GOT3 (cell line): ENCODE measurements around the gene CD1E.
"Not testable (repeated sequence)": the region's sequence is repeated elsewhere in the genome, so short reads cannot be mapped to it uniquely, and the experiment has no call there.

Experiments used
- DNase-seq: peaks from one replicate; lab custom pipeline; 2025; ENCODE audit warnings: mixed read lengths; lab: John Stamatoyannopoulos, UW

The CD1E gene

DNA sequence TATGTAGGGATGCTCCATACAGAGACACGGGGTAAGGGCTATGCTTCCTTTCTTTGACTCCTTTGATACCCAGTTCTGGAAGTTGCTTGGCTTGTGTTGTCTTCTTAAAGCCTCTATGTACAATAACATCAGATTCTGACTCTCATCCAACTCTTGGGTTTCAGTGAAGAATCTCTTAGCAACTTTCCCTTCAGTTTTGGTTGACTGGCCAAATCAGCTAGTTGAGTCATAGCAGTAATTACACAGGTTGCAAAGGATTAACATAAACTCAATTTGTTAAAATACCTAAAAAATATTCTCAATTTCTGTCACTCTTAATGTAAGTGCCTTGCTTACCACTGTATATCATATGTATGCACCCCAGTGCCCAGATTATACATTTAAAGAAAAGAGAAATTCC lies 9.2 kb downstream of the CD1E start:
- DNase-seq: no peak

DNA sequence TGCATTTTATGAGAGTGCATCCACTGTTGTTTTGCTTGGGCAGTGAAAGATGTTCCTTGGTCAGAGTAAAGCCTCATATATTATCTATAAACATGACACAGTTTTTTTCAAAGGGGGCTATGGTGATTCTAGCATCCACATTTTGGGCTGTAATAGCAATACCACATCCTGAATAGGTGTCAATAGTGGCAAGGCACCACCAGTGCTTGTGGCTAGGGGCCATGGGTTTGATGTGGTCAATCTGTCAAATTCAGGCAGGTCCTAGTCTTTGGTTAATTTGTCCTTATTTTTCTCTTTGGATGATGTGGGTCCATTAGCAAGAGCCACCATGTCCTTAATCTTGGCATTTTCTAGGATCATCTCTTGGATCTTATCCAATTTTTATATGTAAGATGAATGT lies 13.1 kb downstream of the CD1E start:
- no peak for DNase-seq

DNA sequence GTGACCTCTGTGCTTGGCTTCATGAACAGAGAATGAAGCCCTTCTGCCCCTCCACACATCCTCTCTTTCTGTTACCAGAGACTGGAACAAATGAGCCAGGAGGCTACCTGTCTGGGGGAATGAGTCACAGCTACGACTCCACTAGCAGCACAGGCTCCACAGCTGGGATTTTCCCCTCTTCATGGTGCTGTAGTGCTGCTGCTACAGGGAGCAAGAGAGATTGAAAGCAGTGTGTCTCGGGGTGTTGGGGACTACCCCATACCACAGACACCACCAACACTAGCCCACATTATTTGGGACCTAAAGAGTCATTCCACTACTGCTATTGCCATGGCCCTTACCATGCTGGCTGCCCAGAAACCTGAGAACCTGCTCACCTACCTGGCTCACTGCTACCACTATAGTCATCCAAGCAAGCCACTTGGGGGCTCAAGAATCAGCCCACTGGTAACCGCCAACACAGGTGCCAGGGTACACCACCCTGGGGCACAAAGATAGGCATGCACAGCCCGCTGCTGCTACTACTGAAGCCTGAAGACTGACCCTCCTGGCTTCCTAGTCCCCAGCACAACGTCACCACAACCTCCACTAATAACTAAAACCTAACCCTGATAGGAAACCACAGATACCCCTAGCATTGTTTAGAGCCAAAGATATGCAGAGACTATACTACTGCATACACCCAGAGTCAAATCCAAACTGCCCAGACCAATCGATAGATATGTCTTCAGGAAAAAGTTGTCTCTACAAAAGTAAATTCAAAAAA lies 17.7 kb downstream of the CD1E start:
- DNase-seq: no peak

DNA sequence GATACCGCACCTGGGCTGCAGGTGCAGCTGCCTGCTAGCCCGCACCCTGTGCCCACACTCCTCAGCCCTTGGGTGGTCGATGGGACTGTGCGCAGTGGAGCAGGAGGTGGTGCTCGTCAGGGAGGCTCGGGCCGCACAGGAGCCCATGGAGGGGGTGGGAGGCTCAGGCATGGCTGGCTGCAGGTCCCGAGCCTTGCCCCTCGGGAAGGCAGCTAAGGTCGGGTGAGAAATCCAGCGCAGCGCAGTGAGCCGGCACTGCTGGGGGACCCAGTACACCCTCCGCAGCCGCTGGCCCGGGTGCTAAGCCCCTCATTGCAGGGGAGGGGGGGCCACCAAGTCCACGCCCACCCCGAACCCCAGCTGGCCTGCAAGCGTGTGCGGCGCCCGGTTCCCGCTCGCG lies 20.4 kb downstream of the CD1E start:
- not testable (repeated sequence) for DNase-seq

DNA sequence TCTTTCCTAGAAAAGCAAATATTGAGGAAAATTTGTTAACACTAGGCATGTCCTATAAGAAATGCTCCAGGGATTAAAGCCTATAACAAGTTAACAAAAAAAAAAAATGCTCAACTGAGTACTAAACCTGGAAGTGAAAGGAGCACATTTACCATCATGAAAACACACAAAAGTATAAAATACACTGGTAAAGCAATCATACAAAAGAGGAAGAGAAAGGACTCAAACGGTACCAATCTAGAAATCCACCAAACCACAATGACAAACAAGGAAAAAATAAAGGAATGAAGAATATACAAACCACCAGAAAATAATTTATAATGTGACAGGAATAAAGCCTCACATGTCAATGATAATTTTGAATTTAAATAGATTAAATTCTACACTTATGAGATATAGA lies 21.2 kb downstream of the CD1E start:
- no peak for DNase-seq

DNA sequence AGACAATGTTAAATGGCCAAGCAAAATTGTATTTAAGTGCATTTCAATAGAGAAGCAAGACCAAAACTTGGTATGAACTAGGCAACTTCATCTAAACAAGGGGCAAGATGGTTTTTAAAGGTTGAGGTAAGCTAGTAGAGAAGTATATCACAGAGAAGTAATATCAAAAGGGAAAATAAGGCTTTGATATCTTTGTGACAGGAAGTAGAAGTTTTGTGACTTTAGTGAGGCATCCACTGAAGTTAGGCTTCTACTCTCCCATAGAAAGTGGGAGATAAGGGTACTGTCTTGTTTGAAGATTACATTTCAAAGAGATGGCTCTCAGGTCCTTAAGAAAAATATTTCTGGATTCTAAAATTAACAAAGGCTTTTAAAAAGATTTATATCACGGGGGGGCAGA lies 36.6 kb downstream of the CD1E start:
- DNase-seq: no peak

GRCh38 chr1:158391099-158391498 lies 37.4 kb downstream of the CD1E start:
- no peak for DNase-seq

DNA sequence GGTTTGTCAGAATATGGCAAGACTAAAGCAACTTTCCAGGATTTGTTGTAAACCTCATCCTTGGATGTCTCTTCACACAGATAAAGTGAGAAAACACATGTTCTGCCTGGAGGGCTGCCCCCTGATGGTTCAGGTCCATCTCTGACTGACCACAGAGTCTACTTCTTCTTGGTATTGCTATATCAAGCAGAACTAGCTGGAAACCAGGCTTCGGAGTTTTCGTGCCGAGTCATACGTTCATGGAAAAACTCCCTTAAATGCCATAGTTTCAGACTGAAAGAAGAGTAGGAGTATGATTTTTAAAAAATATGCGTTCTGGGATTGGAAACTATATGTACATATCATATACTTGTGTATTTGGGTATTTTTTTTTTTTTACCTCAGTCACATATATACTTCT lies 39.8 kb downstream of the CD1E start:
- DNase-seq: no peak

DNA sequence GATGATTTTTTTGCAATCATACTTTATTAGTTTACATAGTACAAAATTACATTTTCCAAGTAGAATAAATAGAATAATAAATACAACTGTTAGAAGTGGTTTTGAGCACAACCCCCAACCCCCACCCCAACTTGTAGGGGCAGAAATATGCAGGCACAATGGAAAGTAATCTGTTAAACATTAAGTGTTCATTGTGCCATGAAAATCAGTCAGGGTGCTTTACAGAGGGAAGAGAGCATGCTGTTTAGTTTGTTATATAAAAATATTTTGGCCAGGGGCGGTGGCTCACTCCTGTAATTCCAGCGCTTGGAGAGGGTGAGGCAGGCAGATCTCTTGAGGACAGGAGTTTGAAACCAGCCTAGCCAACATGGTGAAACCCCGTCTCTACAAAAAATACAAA lies 43.0 kb downstream of the CD1E start:
- DNase-seq: no peak

DNA sequence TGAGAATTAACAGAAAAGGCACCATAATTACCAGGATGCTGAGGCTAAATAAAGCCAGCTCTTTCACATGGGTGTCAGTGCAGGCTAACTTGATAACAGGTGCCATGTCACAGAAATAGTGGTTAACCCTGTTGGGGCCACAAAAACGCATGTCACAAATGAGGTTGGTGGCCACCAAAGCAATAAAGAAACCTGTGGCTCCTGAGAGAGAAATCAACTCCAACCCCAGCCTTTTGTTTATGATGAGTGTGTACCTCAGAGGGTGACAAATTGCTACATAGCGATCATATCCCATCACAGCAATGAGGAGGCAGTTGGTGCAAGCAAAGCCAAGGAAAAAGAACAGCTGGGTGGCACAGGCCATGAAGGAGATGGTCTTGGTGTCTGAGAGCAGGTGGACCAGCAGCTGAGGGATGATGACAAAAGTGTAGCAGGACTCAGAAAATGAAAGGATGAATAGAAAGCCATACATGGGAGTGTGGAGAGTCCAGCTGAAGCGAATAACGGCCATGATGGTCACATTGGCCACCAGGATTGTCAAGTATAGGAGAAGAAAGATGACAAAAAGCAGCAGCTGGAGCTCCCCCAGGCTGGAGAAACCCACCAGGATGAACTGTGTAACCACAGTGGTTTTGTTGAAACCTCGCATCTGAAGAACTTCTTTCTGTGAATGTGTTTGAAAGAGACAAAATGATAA lies 45.3 kb downstream of the CD1E start, which contains the start of gene OR10T2:
Gene OR10T2 (minus strand): TSS at position 649 of the 697 bp plus-strand sequence. CDS start 0 bp downstream, at position 649.
- no peak for DNase-seq

DNA sequence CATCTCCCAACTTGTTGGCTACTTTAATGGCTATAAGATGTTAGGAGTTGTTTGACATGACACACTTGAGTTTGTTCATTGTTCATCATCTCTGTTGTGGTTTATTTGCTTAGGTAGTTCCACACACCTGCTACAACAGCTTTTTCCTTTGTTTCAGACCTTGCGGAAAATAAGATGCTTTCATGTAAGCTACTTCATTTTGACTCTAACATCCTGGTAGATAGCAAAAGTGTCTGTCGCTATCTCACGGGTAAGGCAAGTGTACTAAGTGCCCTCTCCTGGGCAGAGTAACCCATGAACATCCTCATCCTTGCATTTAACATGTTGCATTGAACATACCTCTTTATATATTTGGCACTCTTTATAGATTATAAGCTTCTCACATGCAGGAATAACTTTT lies 47.2 kb downstream of the CD1E start:
- DNase-seq: no peak

DNA sequence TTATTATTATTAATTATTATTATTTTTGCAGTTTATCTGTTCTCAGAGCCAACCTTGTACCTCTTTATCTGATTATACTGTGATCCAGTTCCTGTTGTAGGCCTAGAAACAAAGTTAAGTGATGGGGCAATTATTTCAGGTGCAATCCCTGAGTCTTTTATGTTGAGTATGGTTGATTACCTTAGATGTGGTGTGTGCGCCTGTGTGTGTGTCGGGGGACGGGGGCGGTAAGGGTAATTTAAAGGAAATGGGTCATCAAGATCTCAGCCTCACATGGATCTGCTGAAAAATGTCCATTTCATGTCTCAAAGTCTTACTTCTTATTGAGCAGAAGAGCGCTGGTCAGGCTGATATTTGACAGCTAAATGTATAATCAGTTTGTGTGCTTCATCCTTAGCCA lies 53.4 kb downstream of the CD1E start:
- no peak for DNase-seq
